ENCODE measurements around the gene CTNNBIP1. TPM values are rescaled to one million over a fixed set of nuclear protein-coding genes. Genes with fewer than 3 reads are reported as not detected.

CTNNBIP1 gene
- polyA plus RNA-seq, 1 of the 3 experiments (the other 2 are of a cell fraction), result 57.6 TPM

GRCh38 chr1:9870572-9870971 is 39.5 kb downstream of the CTNNBIP1 start:
- POLR2A ChIA-PET, result no interaction called here
- no peak for DNase-seq
- Histone ChIP-seq H3K79me2 (ENCODE audit: insufficient read depth) (no peaks in the 10 kb centered on the region), H3K27ac (ENCODE audit: low read depth in 2 of 2, low read length in 1 of 2) (no peak overlapping the region), H3K9ac (no peak overlapping the region), H3K4me1 (ENCODE audit: control insufficient read depth in 1 of 2, insufficient read depth in 2 of 2, low read depth in 1 of 2, low read length in 1 of 2) (peaks cover 4% of the 10 kb centered on the region in 2 experiments; a peak in 1 of 4 replicates), H3F3A (replicated peaks; ENCODE audit: insufficient read depth) (no peaks in the 10 kb centered on the region), H3K4me2 (no peak overlapping the region), H3K27me3 (ENCODE audit: insufficient read depth) (no peaks in the 10 kb centered on the region), H2AFZ (ENCODE audit: low read depth) (no peak overlapping the region), H3K9me2 (no peaks in the 10 kb centered on the region), H3K36me3 (replicated peaks in 1 of 2; ENCODE audit: control insufficient read depth in 1 of 2, insufficient read depth in 2 of 2, low read length in 1 of 2) (peaks cover 3 to 9% of the 10 kb centered on the region in 2 experiments), H3K4me3 (ENCODE audit: low read depth in 2 of 2, low read length in 1 of 2) (no peak overlapping the region), H3K9me3 (no peaks in the 10 kb centered on the region), H4K20me1 (ENCODE audit: insufficient read depth) (no peaks in the 10 kb centered on the region)
- TF ChIP-seq EZH2phosphoT487 (IDR thresholded peaks at IDR 0.05; ENCODE audit: borderline replicate concordance, low read depth), result no peak
- TF ChIP-seq NFIC (IDR thresholded peaks at IDR 0.05; ENCODE audit: borderline replicate concordance), result no peak
- no peak for TF ChIP-seq FOSL2 (IDR thresholded peaks at IDR 0.05; ENCODE audit: borderline replicate concordance, low read depth)
- TF ChIP-seq CTCF (IDR thresholded peaks at IDR 0.05), result no peak
- TF ChIP-seq ZBTB33 (IDR thresholded peaks at IDR 0.05; ENCODE audit: borderline replicate concordance, low read depth), result no peak
- no peak for TF ChIP-seq YY1 (IDR thresholded peaks at IDR 0.05; ENCODE audit: low read depth)
- TF ChIP-seq RXRA (IDR thresholded peaks at IDR 0.05; ENCODE audit: borderline replicate concordance, low read depth), result no peak
- no peak for TF ChIP-seq USF1 (IDR thresholded peaks at IDR 0.05; ENCODE audit: borderline replicate concordance, low read depth)
- no peak for TF ChIP-seq POLR2AphosphoS5 (IDR thresholded peaks at IDR 0.05; ENCODE audit: low read depth, low read length)
- no peak for TF ChIP-seq MXI1 (IDR thresholded peaks at IDR 0.05; ENCODE audit: low read depth, low read length)
- TF ChIP-seq ELF1 (IDR thresholded peaks at IDR 0.05), result no peak
- TF ChIP-seq SMC3 (IDR thresholded peaks at IDR 0.05; ENCODE audit: low read depth, low read length), result no peak
- TF ChIP-seq SIN3A (IDR thresholded peaks at IDR 0.05; ENCODE audit: borderline replicate concordance, low read depth, low read length), result no peak
- no peak for TF ChIP-seq GATA2 (CRISPR knock-in tag; IDR thresholded peaks at IDR 0.05)
- no peak for TF ChIP-seq NRF1 (IDR thresholded peaks at IDR 0.05; ENCODE audit: low read depth, low read length)
- TF ChIP-seq FOXJ3 (CRISPR knock-in tag; IDR thresholded peaks at IDR 0.05), result no peak
- 70% methylated on average over 2 of the region's 4 CpGs for WGBS (ENCODE audit: low lambda C conversion rate)
- CTCF ChIA-PET, result interaction anchor here (1.0 to 11.2 kb wide), 3 partner anchors 72 to 149 kb away, joined by 3 to 175 read pairs (median 3); no protein-coding TSS in a partner anchor

All from SK-N-SH (cell line).